Uterus (tissue), 2 donors: ENCODE results near the gene MYO18B.

ENCODE experiments used
- POLR2A ChIP-seq, 2 donors: fragments of 450-650 bp; IDR thresholded peaks; one replicate each; pipeline ENCODE4 v1.6.1; 2016; ENCODE audit warnings: antibody characterized with exemption in 2 of 2, mild to moderate bottlenecking in 1 of 2, moderate library complexity in 1 of 2
- TF ChIP-seq, protein P1 (sequence below), 4 experiments: fragments of 200-600 bp in 2 of 4; fragments of 450-650 bp in 2 of 4; sonication (generic) in 2 of 4; IDR thresholded peaks; one replicate each; pipeline ENCODE4 v1.5.1; 2016 to 2019; ENCODE audit warnings: antibody characterized with exemption in 4 of 4, mild to moderate bottlenecking in 2 of 4, moderate library complexity in 1 of 4

DNA sequence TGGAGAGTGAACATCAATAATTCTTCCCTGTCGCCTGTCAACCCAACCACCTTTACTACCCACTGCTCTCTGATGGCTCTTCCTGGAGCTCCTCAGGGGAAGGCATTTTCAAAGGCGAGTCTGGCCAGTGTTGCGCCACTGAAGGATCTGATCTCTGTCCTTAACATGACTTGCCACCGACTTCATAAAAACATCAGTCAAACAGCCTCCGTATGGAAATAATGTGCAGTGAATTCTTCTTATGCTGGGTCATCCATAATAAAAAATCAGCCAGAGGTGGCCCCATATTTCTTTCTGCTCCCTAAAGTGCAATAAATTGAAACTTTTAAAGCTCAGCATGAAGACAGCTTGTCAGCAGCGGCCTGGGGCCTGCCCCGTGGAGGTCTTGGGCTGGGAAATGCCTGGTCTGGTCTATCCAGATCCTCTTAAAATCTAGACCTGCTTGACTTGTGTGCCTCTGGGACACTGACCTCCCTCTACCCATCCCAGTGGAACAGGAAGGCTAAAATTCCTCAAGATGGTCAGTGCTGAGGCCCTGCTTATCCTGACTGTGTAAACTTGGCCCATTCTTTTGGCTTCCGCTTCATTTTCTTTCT lies 199.5 kb downstream of the MYO18B start:
- TF ChIP-seq, protein P1, sequence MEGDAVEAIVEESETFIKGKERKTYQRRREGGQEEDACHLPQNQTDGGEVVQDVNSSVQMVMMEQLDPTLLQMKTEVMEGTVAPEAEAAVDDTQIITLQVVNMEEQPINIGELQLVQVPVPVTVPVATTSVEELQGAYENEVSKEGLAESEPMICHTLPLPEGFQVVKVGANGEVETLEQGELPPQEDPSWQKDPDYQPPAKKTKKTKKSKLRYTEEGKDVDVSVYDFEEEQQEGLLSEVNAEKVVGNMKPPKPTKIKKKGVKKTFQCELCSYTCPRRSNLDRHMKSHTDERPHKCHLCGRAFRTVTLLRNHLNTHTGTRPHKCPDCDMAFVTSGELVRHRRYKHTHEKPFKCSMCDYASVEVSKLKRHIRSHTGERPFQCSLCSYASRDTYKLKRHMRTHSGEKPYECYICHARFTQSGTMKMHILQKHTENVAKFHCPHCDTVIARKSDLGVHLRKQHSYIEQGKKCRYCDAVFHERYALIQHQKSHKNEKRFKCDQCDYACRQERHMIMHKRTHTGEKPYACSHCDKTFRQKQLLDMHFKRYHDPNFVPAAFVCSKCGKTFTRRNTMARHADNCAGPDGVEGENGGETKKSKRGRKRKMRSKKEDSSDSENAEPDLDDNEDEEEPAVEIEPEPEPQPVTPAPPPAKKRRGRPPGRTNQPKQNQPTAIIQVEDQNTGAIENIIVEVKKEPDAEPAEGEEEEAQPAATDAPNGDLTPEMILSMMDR (IDR thresholded peaks at IDR 0.05) = no peak
- no peak for TF ChIP-seq POLR2A (IDR thresholded peaks at IDR 0.05)
